DMS114 treated with DMSO at 0.1 percent for 48 hours (cell line): ENCODE measurements around the gene ZNF605.
"Not testable (repeated sequence)": the region's sequence is repeated elsewhere in the genome, so short reads cannot be mapped to it uniquely, and the experiment has no call there.

Experiments
- DNase-seq: peaks from one replicate; lab custom pipeline; 2025; ENCODE audit not compliant: unreplicated experiment; lab: John Stamatoyannopoulos, UW

The ZNF605 gene

DNA sequence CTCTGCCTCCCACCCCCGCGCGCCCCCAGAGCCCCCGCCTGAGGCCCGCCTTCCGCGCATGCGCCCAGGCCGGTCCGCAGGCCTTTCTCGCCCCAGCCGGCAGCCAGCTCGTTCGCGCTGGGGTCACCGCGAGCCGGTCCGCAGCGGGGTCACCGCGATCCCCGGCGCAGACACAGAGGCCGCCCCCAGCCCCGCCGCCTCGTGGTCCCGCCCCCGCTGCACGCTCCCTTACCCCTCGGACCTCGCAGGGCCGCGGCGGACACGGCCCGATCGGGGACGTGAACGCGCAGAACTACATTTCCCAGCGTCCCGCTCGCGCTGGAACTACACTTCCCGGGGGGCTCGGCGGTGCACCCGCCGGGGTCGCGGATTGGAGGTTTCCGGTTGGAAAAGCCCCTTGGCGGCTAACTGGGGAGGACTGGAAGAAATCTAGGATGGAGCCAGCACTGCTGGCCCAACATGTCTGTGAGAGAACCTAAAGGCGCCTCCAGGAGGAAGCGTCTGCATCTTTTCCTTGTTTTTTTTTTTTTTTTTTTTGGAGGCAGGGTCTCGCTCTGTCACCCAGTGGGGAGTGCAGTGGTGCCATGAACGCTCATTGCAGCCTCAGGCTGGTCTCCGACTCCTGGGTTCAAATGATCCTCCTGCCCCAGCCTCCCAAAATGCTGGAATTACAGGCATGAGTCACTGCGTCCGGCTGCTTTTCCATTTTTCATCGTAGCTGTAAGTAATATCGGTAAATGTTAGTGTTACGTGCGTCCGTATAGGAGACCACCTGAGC is at the start of gene ZNF605:
Gene ZNF605, minus strand, starts transcription at position 296 of the 778 bp plus-strand sequence. CDS start 10,671 bp downstream, outside the sequence.
- peak; percentile 88 for DNase-seq

- no peak for DNase-seq
Measured at GRCh38 chr12:132998741-132999140, 42.6 kb upstream of the ZNF605 start.

DNA sequence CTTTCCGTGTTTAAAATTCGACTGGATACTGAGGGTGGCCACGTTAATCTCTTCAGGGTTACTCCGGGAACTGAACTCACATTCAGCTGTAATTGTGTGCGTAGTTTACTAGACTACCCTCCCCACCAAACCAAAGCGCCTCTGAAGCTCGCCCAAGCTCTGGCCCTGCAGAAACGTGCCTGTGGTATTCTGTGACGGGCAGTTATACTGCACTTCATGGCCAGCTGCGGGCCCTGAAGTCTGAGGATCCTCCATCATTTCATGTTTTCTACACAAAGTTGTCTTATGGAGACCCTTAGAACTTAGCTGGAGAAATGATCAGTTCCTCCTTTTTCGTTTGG is 30.7 kb upstream of the ZNF605 start:
- DNase-seq: no peak

GRCh38 chr12:132986001-132986884 is 30.1 kb upstream of the ZNF605 start, which contains the start of gene ZNF26:
Gene ZNF26 (plus strand): TSS chr12:132986367. CDS start chr12:132986841, 474 bp downstream.
- peak; percentile 88 for DNase-seq

DNA sequence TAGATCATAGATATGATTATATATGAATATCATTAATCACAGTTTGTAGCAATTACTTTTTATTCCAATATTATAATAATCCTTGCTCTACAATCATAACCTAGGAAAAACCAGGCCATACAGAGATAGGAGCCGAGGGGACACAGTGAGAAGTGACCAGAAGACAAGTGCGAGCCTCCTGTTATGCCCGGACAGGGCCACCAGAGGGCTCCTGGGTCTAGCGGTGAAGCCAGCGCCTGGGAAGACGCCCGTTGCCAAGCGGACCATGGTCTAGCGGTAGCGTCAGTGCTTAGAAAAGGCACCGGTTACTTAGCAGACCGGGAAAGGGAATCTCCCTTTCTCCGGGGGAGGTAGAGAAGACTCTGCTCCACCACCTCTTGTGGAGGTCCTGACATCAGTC is 20.8 kb upstream of the ZNF605 start:
- DNase-seq: not testable (repeated sequence)

DNA sequence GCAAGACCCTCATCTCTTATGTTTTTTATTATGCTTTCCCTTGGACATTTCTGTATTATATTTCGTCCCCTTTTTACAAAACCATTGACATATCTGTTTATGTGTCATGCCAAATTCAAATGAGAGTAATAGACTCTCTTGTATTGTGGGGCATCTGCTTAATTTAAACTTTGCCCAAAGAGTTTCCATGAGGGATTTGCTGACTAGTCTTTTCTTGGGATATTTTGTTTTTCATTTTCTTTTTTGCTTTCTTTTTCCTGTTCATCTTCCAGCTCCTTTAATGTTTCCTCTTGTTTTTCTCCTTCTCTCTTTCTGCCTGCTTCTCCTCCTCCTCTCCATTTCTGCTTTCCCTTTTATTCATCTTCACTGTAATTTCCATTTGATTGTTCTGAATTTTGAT is 16.3 kb upstream of the ZNF605 start:
- DNase-seq: no peak

DNA sequence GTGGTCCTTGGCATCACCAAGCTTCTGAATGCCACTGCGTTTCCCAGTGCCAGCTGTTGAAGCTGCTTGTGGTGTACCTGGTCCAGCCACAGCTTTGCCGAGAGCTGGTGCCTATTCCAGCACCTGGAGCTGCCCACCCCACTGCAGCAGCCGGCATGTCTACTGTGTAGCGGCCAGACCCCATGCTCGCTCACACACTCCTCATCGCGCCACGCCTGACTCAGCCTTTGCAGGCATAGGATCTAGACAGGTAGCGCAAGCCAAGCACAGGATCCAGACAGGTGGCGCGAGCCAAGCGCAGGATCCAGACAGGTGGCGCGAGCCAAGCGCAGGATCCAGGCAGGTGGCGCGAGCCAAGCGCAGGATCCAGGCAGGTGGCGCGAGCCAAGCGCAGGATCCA is 11.6 kb upstream of the ZNF605 start:
- no peak for DNase-seq

DNA sequence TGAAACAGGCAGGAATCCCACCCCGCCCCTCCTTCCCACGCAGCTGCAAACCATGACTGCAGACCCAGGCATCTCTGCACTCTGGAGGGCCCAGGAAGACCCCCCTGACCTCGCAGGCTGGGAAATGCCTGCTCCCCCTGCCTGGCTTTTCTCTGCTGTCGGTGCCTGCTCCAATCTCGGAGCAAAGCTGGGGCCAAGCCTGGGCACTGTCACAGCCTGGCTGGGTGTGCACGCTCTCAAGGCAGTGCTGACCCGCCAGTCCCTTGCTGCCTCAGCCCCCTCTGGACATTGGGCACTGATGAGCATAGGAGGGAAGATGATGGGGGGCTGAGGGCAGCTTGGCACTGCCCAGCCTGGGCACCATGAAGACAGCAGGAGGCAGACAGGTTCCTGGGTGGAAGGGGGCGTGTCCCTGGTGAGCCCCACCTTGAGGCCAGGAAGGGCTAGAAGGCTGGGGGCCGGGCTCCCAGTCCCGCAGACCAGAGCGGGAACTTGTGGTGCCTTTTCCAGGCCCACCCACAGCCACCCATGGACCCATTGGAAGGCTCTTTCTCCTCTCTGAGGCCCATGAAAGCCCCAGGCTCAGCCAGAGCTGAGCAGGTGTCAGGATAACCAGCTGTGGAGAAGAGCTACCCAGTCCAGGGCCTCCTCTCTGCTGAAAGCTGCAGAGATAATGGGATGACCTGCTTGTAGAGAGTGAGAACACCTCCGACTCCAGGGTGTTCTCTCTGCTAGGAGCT is 10.7 kb upstream of the ZNF605 start:
- DNase-seq: no peak

- DNase-seq: no peak
Measured at GRCh38 chr12:132965796-132966195, 9.7 kb upstream of the ZNF605 start.

DNA sequence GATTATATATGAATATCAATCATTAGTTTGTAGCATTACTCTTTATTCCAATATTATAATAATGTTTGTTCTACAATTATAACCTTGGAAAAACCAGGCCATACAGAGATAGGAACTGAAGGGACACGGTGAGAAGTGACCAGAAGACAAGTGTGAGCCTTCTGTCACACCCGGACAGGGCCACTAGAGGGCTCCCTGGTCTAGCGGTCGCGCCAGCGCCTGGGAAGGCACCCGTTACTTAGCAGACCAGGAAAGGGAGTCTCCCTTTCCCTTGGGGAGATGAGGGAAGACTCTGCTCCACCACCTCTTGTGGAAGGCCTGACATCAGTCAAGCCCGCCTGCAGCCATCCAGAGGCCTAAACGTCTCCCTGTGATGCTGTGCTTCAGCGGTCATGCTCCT is 7.8 kb upstream of the ZNF605 start:
- not testable (repeated sequence) for DNase-seq

- DNase-seq: not testable (repeated sequence)
Measured at GRCh38 chr12:132961790-132962189, 5.7 kb upstream of the ZNF605 start.

DNA sequence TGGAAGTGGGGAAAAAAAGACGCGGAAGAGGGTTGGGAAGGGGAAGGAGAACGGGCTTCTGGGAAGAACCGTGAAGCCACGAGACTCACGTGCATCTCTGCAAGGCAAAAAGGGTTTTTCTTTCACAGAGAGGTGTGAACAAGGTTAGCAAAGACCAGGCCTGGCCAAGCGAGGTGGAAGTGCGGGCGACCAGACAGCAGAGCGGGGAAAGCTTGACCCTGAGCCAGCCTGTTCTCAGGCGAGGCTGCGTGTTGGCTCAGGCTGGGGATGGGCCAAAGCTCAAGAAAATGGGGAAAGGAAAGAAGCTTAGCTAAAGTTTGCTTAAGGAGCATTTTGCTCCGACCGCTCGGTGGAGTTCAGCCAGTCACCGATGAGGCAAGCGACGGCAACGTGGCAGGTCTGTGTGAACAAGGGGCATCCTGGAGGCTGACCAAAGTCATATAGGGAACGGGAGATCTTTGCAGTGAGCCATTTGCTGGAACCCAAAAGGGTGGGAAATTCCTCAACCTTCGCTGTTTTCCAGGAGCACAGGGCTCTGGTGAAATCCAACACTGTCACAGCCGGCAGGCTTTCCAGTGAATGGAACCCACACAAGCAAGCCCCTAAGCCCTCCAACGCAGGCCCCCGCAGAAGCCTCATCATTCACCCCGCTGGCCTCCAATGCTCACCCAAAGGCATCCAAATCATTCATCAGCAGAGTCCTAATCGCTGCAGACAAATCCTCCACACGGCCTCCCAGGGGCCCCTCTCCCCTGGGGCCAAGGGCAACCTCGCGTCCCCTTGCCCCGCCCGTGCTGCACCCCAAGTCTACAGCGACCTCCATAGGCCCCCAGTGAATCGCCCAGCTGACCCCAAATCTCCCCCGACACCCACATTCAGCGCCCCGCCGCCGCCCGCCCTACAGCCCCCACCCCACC is 754 bp downstream of the ZNF605 start:
- peak; percentile 47 for DNase-seq

DNA sequence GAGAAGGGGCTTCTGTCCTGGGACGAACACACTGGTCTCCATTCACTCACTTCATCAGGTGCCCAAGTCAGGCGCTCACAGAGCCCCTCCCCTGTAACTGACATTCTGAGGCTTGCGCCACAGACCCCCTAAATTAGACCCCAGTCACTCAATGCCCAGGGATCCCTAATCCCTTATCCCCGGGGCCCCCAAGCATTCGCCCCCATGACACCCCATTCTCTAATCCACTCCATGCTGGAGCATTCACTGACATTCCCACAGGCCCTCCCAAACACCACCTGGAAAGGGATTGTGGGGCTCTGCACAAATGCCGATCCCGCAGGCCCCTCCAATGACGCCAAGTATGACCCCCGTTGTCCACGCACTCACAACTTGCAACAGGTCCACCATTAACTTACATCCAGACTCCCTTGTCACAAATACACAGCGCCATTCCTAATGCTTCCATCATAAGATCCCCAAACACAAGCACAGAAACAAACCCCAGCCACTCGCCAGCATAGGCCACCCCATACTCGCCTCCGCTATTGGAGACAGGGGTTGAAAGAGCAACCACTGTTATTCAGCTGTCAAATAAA is 1.5 kb downstream of the ZNF605 start:
- DNase-seq: peak; percentile 47

- DNase-seq: no peak
Measured at GRCh38 chr12:132953771-132954170, 2.3 kb downstream of the ZNF605 start.

- no peak for DNase-seq
Measured at GRCh38 chr12:132953163-132953425, 3.0 kb downstream of the ZNF605 start.

GRCh38 chr12:132952371-132953162 is 3.5 kb downstream of the ZNF605 start:
- DNase-seq: no peak

GRCh38 chr12:132951649-132952048 is 4.5 kb downstream of the ZNF605 start:
- DNase-seq: no peak

- no peak for DNase-seq
Measured at GRCh38 chr12:132950844-132951535, 5.1 kb downstream of the ZNF605 start.
